ENCODE results near the gene THAP4. TPM values are rescaled to one million over a fixed set of nuclear protein-coding genes. Genes with fewer than 3 reads are reported as not detected.

THAP4 gene
- polyA plus RNA-seq, 1 of the 3 experiments (the other 2 are of a cell fraction), result 64.7 TPM

DNA sequence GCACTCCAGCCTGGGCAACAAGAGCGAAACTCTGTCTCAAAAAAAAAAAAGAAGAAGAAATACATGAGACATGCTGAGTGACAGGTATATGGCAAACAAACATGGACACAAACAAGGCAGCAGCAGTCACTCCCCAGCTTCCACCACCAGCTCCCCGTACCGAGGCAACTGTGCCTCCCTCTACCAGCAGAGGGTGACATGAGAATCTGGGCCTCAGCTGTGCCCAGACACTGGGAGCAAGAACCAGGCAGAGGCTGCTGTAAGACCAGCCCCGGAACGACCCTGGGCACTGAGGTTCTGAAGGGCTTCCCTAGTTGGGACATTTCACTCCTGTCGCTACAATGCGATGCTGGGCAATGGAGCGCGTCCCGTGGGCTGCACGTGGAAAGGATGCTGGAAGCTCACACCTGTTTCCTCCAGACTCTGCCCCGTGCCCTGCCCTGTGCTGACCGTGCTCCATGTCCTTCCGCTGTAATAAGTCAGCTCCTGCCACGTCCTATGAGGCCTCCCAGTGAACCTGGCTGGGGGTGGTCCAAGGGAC, 41.3 kb downstream of the THAP4 start:
- H3K36me3 ChIP-seq (replicated peaks in 1 of 2; ENCODE audit: control insufficient read depth in 1 of 2, insufficient read depth in 2 of 2, low read length in 1 of 2), result peaks cover 6 to 31% of the 10 kb centered on the region in 2 experiments
- H3K27me3 ChIP-seq (ENCODE audit: insufficient read depth), result no peaks in the 10 kb centered on the region
- no peaks in the 10 kb centered on the region for H3K9me2 ChIP-seq
- H2AFZ ChIP-seq (ENCODE audit: low read depth), result no peak overlapping the region
- no peak overlapping the region for H3K4me3 ChIP-seq (ENCODE audit: low read depth in 2 of 2, low read length in 1 of 2)
- CTCF ChIA-PET, result interaction anchor here (2.0 kb wide), 1 partner anchor 53 kb away, joined by 5 read pairs; no protein-coding TSS in a partner anchor
- no peaks in the 10 kb centered on the region for H3K9me3 ChIP-seq
- 92% methylated on average over 9 of the region's 15 CpGs for whole genome bisulfite sequencing (ENCODE audit: low lambda C conversion rate)
- H3K27ac ChIP-seq (ENCODE audit: low read depth in 2 of 2, low read length in 1 of 2), result no peak overlapping the region
- no peaks in the 10 kb centered on the region for H4K20me1 ChIP-seq (ENCODE audit: insufficient read depth)
- POLR2A ChIA-PET, result interaction anchor here (0.9 kb wide), 1 partner anchor 35 kb away, joined by 3 read pairs; no protein-coding TSS in a partner anchor
- H3K79me2 ChIP-seq (ENCODE audit: insufficient read depth), result no peaks in the 10 kb centered on the region; the same call in none of the 2 replicates
- H3K4me1 ChIP-seq (ENCODE audit: control insufficient read depth in 1 of 2, insufficient read depth in 2 of 2, low read depth in 1 of 2, low read length in 1 of 2), result no peaks in the 10 kb centered on the region
- H3K4me2 ChIP-seq, result no peak overlapping the region
- TF ChIP-seq NFIC (IDR thresholded peaks at IDR 0.05; ENCODE audit: borderline replicate concordance) (no peak), MAX (IDR thresholded peaks at IDR 0.05; ENCODE audit: low read depth) (no peak), CHD2 (IDR thresholded peaks at IDR 0.05; ENCODE audit: low read length, partially characterized antibody) (no peak)
- no peak overlapping the region for H3K9ac ChIP-seq
- no peak for DNase-seq
- no peaks in the 10 kb centered on the region for H3F3A ChIP-seq (replicated peaks; ENCODE audit: insufficient read depth)

- peaks cover 6% of the 10 kb centered on the region for H3K9me3 ChIP-seq
- 95% methylated on average over 16 of the region's 16 CpGs for WGBS (ENCODE audit: low lambda C conversion rate)
- peaks cover 4 to 33% of the 10 kb centered on the region in 2 experiments for H3K36me3 ChIP-seq (replicated peaks in 1 of 2; ENCODE audit: control insufficient read depth in 1 of 2, insufficient read depth in 2 of 2, low read length in 1 of 2)
- H3K9ac ChIP-seq, result no peak overlapping the region
- H3K4me1 ChIP-seq (ENCODE audit: control insufficient read depth in 1 of 2, insufficient read depth in 2 of 2, low read depth in 1 of 2, low read length in 1 of 2), result no peaks in the 10 kb centered on the region
- H3K27ac ChIP-seq (ENCODE audit: low read depth in 2 of 2, low read length in 1 of 2), result no peak overlapping the region
- H3K4me2 ChIP-seq, result no peak overlapping the region
- no peak for DNase-seq
- H3K79me2 ChIP-seq (ENCODE audit: insufficient read depth), result no peaks in the 10 kb centered on the region; the same call in 1 of the 2 replicates
- CTCF ChIA-PET, result no interaction called here
- H3K4me3 ChIP-seq (ENCODE audit: low read depth in 2 of 2, low read length in 1 of 2), result no peak overlapping the region
- no peaks in the 10 kb centered on the region for H3K27me3 ChIP-seq (ENCODE audit: insufficient read depth)
- POLR2A ChIA-PET, result no interaction called here
- no peak for TF ChIP-seq SIN3A (IDR thresholded peaks at IDR 0.05; ENCODE audit: borderline replicate concordance, low read depth, low read length)
- TF ChIP-seq MEF2A (IDR thresholded peaks at IDR 0.05; ENCODE audit: borderline replicate concordance, low read depth), result no peak
- TF ChIP-seq JUND (IDR thresholded peaks at IDR 0.05), result no peak
- TF ChIP-seq ZBTB33 (IDR thresholded peaks at IDR 0.05; ENCODE audit: borderline replicate concordance, low read depth), result no peak
- no peak for TF ChIP-seq GABPA (IDR thresholded peaks at IDR 0.05; ENCODE audit: low read depth)
- no peak for TF ChIP-seq PBX3 (IDR thresholded peaks at IDR 0.05)
- TF ChIP-seq REST (IDR thresholded peaks at IDR 0.05; ENCODE audit: low read depth, low read length), result no peak
- no peak for TF ChIP-seq EP300 (IDR thresholded peaks at IDR 0.05; ENCODE audit: borderline replicate concordance in 1 of 2, low read depth in 1 of 2, low read length in 1 of 2)
- no peak for TF ChIP-seq SMC3 (IDR thresholded peaks at IDR 0.05; ENCODE audit: low read depth, low read length)
- TF ChIP-seq ELF1 (IDR thresholded peaks at IDR 0.05), result no peak
- no peak for TF ChIP-seq RCOR1 (IDR thresholded peaks at IDR 0.05; ENCODE audit: low read length)
- TF ChIP-seq, protein P1, sequence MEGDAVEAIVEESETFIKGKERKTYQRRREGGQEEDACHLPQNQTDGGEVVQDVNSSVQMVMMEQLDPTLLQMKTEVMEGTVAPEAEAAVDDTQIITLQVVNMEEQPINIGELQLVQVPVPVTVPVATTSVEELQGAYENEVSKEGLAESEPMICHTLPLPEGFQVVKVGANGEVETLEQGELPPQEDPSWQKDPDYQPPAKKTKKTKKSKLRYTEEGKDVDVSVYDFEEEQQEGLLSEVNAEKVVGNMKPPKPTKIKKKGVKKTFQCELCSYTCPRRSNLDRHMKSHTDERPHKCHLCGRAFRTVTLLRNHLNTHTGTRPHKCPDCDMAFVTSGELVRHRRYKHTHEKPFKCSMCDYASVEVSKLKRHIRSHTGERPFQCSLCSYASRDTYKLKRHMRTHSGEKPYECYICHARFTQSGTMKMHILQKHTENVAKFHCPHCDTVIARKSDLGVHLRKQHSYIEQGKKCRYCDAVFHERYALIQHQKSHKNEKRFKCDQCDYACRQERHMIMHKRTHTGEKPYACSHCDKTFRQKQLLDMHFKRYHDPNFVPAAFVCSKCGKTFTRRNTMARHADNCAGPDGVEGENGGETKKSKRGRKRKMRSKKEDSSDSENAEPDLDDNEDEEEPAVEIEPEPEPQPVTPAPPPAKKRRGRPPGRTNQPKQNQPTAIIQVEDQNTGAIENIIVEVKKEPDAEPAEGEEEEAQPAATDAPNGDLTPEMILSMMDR (IDR thresholded peaks at IDR 0.05), result no peak
- TF ChIP-seq GATA2 (CRISPR knock-in tag; IDR thresholded peaks at IDR 0.05), result no peak
- TF ChIP-seq FOXJ3 (CRISPR knock-in tag; IDR thresholded peaks at IDR 0.05), result no peak
- H3F3A ChIP-seq (replicated peaks; ENCODE audit: insufficient read depth), result no peaks in the 10 kb centered on the region
- H2AFZ ChIP-seq (ENCODE audit: low read depth), result no peak overlapping the region
- H4K20me1 ChIP-seq (ENCODE audit: insufficient read depth), result no peaks in the 10 kb centered on the region
- H3K9me2 ChIP-seq, result no peaks in the 10 kb centered on the region
Measured at GRCh38 chr2:241593271-241593670, 43.7 kb downstream of the THAP4 start.
